Measurements from ENCODE around the gene FPGS. TPM values are rescaled to one million over a fixed set of nuclear protein-coding genes. Genes with fewer than 3 reads are reported as not detected.

FPGS gene
- total RNA-seq, 1 donor from 2014 or later, result 32.8 TPM

- Mint-ChIP-seq H3K4me3 (peak overlapping the region; percentile 5), H3K4me1 (peaks cover 9% of the 10 kb centered on the region), H3K27me3 (ENCODE audit: insufficient read depth, low read depth) (peaks cover 2% of the 10 kb centered on the region), H3K36me3 (peaks cover 4% of the 10 kb centered on the region), H3K9me3 (no peaks in the 10 kb centered on the region), H3K27ac (no peak overlapping the region)
- H3K4me2 ChIP-seq, result peak overlapping the region; percentile 76
- H3K79me2 ChIP-seq (ENCODE audit: low read depth), result peaks cover 8% of the 10 kb centered on the region
- no peaks in the 10 kb centered on the region for H3K9me3 ChIP-seq (ENCODE audit: low read depth)
- DNase-seq (ENCODE audit: low spot score), result peak; percentile 87
- H3K27me3 ChIP-seq, result no peaks in the 10 kb centered on the region
- no peak overlapping the region for H3K27ac ChIP-seq
- TF ChIP-seq CTCF (IDR thresholded peaks at IDR 0.05) (peak; percentile 4), EZH2phosphoT487 (IDR thresholded peaks at IDR 0.05) (no peak)
- no peaks in the 10 kb centered on the region for H3K36me3 ChIP-seq
- H2AFZ ChIP-seq (replicated peaks), result no peak overlapping the region
- H3K4me1 ChIP-seq, result peaks cover 4% of the 10 kb centered on the region
- no peak overlapping the region for H3K9ac ChIP-seq
- peaks cover 7% of the 10 kb centered on the region for H3F3A ChIP-seq (ENCODE audit: low read depth)
- H4K20me1 ChIP-seq (ENCODE audit: low read depth), result peaks cover 41% of the 10 kb centered on the region
- peak overlapping the region; percentile 29 for H3K4me3 ChIP-seq
Observed at GRCh38 chr9:127809540-127810377, 7.1 kb downstream of the FPGS start.

GRCh38 chr9:127810378-127811187 lies 7.9 kb downstream of the FPGS start:
- DNase-seq (ENCODE audit: low spot score), result no peak
- peaks cover 8% of the 10 kb centered on the region for H3K79me2 ChIP-seq (ENCODE audit: low read depth)
- H3K27ac Mint-ChIP-seq, result no peak overlapping the region
- H3K4me3 ChIP-seq, result no peak overlapping the region
- H3K4me1 ChIP-seq, result peaks cover 4% of the 10 kb centered on the region
- no peak overlapping the region for H2AFZ ChIP-seq (replicated peaks)
- no peak overlapping the region for H3K9ac ChIP-seq
- H4K20me1 ChIP-seq (ENCODE audit: low read depth), result peaks cover 34% of the 10 kb centered on the region
- H3F3A ChIP-seq (ENCODE audit: low read depth), result peaks cover 7% of the 10 kb centered on the region
- H3K27ac ChIP-seq, result no peak overlapping the region
- H3K4me3 Mint-ChIP-seq, result peak overlapping the region; percentile 5
- H3K27me3 Mint-ChIP-seq (ENCODE audit: insufficient read depth, low read depth), result peaks cover 2% of the 10 kb centered on the region
- H3K27me3 ChIP-seq, result no peaks in the 10 kb centered on the region
- no peaks in the 10 kb centered on the region for H3K9me3 ChIP-seq (ENCODE audit: low read depth)
- H3K9me3 Mint-ChIP-seq, result no peaks in the 10 kb centered on the region
- H3K36me3 ChIP-seq, result no peaks in the 10 kb centered on the region
- H3K4me2 ChIP-seq, result peak overlapping the region; percentile 60
- peaks cover 9% of the 10 kb centered on the region for H3K4me1 Mint-ChIP-seq
- TF ChIP-seq EZH2 (IDR thresholded peaks at IDR 0.05), result no peak
- TF ChIP-seq CTCF (IDR thresholded peaks at IDR 0.05), result no peak
- TF ChIP-seq EZH2phosphoT487 (IDR thresholded peaks at IDR 0.05), result no peak
- peaks cover 4% of the 10 kb centered on the region for H3K36me3 Mint-ChIP-seq

- H3K27ac Mint-ChIP-seq, result no peak overlapping the region
- H3K9me3 Mint-ChIP-seq, result no peaks in the 10 kb centered on the region
- no peak overlapping the region for H3K4me3 Mint-ChIP-seq
- peaks cover 2% of the 10 kb centered on the region for H3K36me3 Mint-ChIP-seq
- H3K4me3 ChIP-seq, result no peak overlapping the region
- no peaks in the 10 kb centered on the region for H3K27me3 Mint-ChIP-seq (ENCODE audit: insufficient read depth, low read depth)
- no peak for DNase-seq (ENCODE audit: low spot score)
- H3K4me1 Mint-ChIP-seq, result peaks cover 9% of the 10 kb centered on the region
- no peak overlapping the region for H3K4me2 ChIP-seq
- peaks cover 31% of the 10 kb centered on the region for H4K20me1 ChIP-seq (ENCODE audit: low read depth)
- H3K9ac ChIP-seq, result no peak overlapping the region
- H3K27ac ChIP-seq, result no peak overlapping the region
- no peaks in the 10 kb centered on the region for H3K27me3 ChIP-seq
- peaks cover 4% of the 10 kb centered on the region for H3K4me1 ChIP-seq
- H3K9me3 ChIP-seq (ENCODE audit: low read depth), result no peaks in the 10 kb centered on the region
- no peak for TF ChIP-seq EZH2 (IDR thresholded peaks at IDR 0.05)
- TF ChIP-seq CTCF (IDR thresholded peaks at IDR 0.05), result no peak
- TF ChIP-seq EZH2phosphoT487 (IDR thresholded peaks at IDR 0.05), result no peak
- H3F3A ChIP-seq (ENCODE audit: low read depth), result peaks cover 7% of the 10 kb centered on the region
- H2AFZ ChIP-seq (replicated peaks), result no peak overlapping the region
- no peaks in the 10 kb centered on the region for H3K79me2 ChIP-seq (ENCODE audit: low read depth)
- no peaks in the 10 kb centered on the region for H3K36me3 ChIP-seq
Observed at GRCh38 chr9:127812011-127812410, 9.3 kb downstream of the FPGS start.
